Measurements from ENCODE around the gene PAFAH1B1. TPM values are rescaled to one million over a fixed set of nuclear protein-coding genes. Genes with fewer than 3 reads are reported as not detected.

PAFAH1B1 gene
- total and polyA plus RNA-seq, 2 donors (not counting 1 experiment from before 2014, with no cell fraction given), result 41.4 to 170 TPM

- no peaks in the 10 kb centered on the region for H3K27me3 ChIP-seq (replicated peaks in 1 of 4; ENCODE audit: control extremely low read depth in 1 of 4, control insufficient read depth in 3 of 4, insufficient read depth in 4 of 4, low read length in 3 of 4)
- no peaks in the 10 kb centered on the region for H3K9me3 ChIP-seq (ENCODE audit: control extremely low read depth in 1 of 3, control insufficient read depth in 2 of 3, insufficient read depth in 1 of 3, low read length in 2 of 3)
- POLR2A ChIA-PET, result no interaction called here
- no peak overlapping the region for H3K4me3 ChIP-seq (ENCODE audit: control extremely low read depth in 1 of 5, extremely low read depth in 1 of 5, insufficient read depth in 1 of 5, low read depth in 2 of 5, low read length in 4 of 5)
- peaks cover 39% of the 10 kb centered on the region for H3K79me2 ChIP-seq (ENCODE audit: control insufficient read depth, insufficient read depth, low read length)
- H4K20me1 ChIP-seq (ENCODE audit: control insufficient read depth, insufficient read depth, low read length, poor library complexity, severe bottlenecking), result peaks cover 50% of the 10 kb centered on the region
- H3K4me1 ChIP-seq (ENCODE audit: control insufficient read depth in 2 of 2, insufficient read depth in 2 of 2, low read length in 2 of 2), result peaks cover 3 to 15% of the 10 kb centered on the region in 2 donors
- DNase-seq (no peak), ATAC-seq (ENCODE audit: low read depth) (no peak)
- no peak overlapping the region for H3K27ac ChIP-seq (ENCODE audit: low read length in 2 of 2)
- Mint-ChIP-seq H3K27ac (no peak overlapping the region), H3K4me1 (peaks cover 18% of the 10 kb centered on the region), H3K27me3 (no peaks in the 10 kb centered on the region), H3K9me3 (ENCODE audit: insufficient read depth) (no peaks in the 10 kb centered on the region), H3K4me3 (no peak overlapping the region)
- peaks cover 0 to 30% of the 10 kb centered on the region in 2 experiments for H3K36me3 ChIP-seq (replicated peaks in 1 of 2; ENCODE audit: control extremely low read depth in 1 of 2, control insufficient read depth in 1 of 2, extremely low read depth in 1 of 2, insufficient read depth in 2 of 2, low read length in 1 of 2)
- H3K9ac ChIP-seq (ENCODE audit: low read length), result no peak overlapping the region
- H3K4me2 ChIP-seq (replicated peaks; ENCODE audit: low read depth, low read length, poor library complexity, severe bottlenecking), result no peak overlapping the region
- no peak for TF ChIP-seq EZH2 (IDR thresholded peaks at IDR 0.05; ENCODE audit: borderline replicate concordance, insufficient read depth, low read depth, low read length, poor library complexity, severe bottlenecking)
- TF ChIP-seq, protein P1, sequence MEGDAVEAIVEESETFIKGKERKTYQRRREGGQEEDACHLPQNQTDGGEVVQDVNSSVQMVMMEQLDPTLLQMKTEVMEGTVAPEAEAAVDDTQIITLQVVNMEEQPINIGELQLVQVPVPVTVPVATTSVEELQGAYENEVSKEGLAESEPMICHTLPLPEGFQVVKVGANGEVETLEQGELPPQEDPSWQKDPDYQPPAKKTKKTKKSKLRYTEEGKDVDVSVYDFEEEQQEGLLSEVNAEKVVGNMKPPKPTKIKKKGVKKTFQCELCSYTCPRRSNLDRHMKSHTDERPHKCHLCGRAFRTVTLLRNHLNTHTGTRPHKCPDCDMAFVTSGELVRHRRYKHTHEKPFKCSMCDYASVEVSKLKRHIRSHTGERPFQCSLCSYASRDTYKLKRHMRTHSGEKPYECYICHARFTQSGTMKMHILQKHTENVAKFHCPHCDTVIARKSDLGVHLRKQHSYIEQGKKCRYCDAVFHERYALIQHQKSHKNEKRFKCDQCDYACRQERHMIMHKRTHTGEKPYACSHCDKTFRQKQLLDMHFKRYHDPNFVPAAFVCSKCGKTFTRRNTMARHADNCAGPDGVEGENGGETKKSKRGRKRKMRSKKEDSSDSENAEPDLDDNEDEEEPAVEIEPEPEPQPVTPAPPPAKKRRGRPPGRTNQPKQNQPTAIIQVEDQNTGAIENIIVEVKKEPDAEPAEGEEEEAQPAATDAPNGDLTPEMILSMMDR (IDR thresholded peaks at IDR 0.05), result no peak
- CTCF ChIA-PET, result no interaction called here
- intact Hi-C loops (cut with micrococcal nuclease), result no loop called here
- 96% methylated on average over 16 of the region's 16 CpGs for WGBS (ENCODE audit: insufficient coverage)
- no peak overlapping the region for H2AFZ ChIP-seq (ENCODE audit: insufficient read depth, low read depth, low read length, poor library complexity, severe bottlenecking)
These were observed 110.2 kb downstream of the PAFAH1B1 start for GRCh38 chr17:2703606-2704005.

DNA sequence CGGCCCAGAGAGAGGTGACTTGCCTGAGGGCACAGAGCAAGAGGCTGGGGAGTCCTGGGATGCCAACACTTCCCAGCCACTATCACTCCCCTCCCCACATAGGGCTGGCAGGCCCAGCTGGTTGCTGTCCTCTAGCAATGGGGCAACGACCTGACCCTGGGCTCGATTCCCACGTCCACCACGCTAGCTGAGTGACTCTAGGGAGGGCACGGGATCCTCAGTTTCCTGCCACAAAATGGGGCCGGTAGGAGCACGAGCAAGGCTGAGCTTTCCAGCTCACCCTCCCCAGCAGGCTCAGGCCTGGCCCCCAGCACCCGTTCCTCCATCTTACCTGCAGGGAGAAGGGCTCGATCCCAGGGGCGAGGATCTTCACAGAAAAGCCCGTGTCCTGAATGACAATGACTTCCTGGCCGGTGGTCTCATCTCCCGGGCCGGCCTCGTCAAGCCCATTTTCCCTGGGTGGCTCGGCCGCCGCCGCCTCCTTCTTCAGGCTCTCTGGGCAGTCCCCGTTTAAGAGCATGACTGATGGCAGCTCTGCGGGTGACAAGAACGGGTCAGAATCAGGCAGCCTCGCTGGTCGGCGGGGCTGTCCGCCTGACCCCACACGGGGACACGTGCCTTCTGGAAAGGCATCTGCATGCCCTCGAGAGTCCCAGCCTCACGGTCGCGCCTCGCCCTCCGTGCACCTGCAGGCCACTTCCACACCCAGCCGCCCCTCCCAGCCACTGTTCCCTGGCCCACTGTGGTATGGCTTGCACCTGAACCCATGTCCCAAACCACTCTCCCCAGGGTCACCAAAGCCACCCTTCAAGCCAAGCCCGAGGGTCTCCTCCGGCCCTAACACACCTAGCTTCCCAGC is 110.8 kb downstream of the PAFAH1B1 start:
- H3K27ac Mint-ChIP-seq, result no peak overlapping the region
- Histone ChIP-seq H3K9me3 (ENCODE audit: control extremely low read depth in 1 of 3, control insufficient read depth in 2 of 3, insufficient read depth in 1 of 3, low read length in 2 of 3) (no peaks in the 10 kb centered on the region), H3K36me3 (replicated peaks in 1 of 2; ENCODE audit: control extremely low read depth in 1 of 2, control insufficient read depth in 1 of 2, extremely low read depth in 1 of 2, insufficient read depth in 2 of 2, low read length in 1 of 2) (peaks cover 0 to 30% of the 10 kb centered on the region in 2 experiments), H2AFZ (ENCODE audit: insufficient read depth, low read depth, low read length, poor library complexity, severe bottlenecking) (no peak overlapping the region), H3K4me2 (replicated peaks; ENCODE audit: low read depth, low read length, poor library complexity, severe bottlenecking) (no peak overlapping the region), H3K79me2 (ENCODE audit: control insufficient read depth, insufficient read depth, low read length) (peaks cover 46% of the 10 kb centered on the region), H3K4me3 (ENCODE audit: control extremely low read depth in 1 of 5, extremely low read depth in 1 of 5, insufficient read depth in 1 of 5, low read depth in 2 of 5, low read length in 4 of 5) (no peak overlapping the region), H3K27ac (ENCODE audit: low read length in 2 of 2) (no peak overlapping the region), H3K27me3 (replicated peaks in 1 of 4; ENCODE audit: control extremely low read depth in 1 of 4, control insufficient read depth in 3 of 4, insufficient read depth in 4 of 4, low read length in 3 of 4) (no peaks in the 10 kb centered on the region), H3K4me1 (ENCODE audit: control insufficient read depth in 2 of 2, insufficient read depth in 2 of 2, low read length in 2 of 2) (peaks cover 8 to 21% of the 10 kb centered on the region in 2 donors), H3K9ac (ENCODE audit: low read length) (no peak overlapping the region), H4K20me1 (ENCODE audit: control insufficient read depth, insufficient read depth, low read length, poor library complexity, severe bottlenecking) (peaks cover 56% of the 10 kb centered on the region)
- DNase-seq, result no peak
- no peak for ATAC-seq (ENCODE audit: low read depth)
- ChIA-PET CTCF (no interaction called here), POLR2A (no interaction called here)
- peaks cover 24% of the 10 kb centered on the region for H3K4me1 Mint-ChIP-seq
- H3K9me3 Mint-ChIP-seq (ENCODE audit: insufficient read depth), result no peaks in the 10 kb centered on the region
- no peak overlapping the region for H3K4me3 Mint-ChIP-seq
- H3K27me3 Mint-ChIP-seq, result no peaks in the 10 kb centered on the region
- WGBS (ENCODE audit: insufficient coverage), result 95% methylated on average over 37 of the region's 38 CpGs
- TF ChIP-seq, protein P1 (IDR thresholded peaks at IDR 0.05), result no peak
- no peak for TF ChIP-seq EZH2 (IDR thresholded peaks at IDR 0.05; ENCODE audit: borderline replicate concordance, insufficient read depth, low read depth, low read length, poor library complexity, severe bottlenecking)
- intact Hi-C loops (cut with micrococcal nuclease), result no loop called here

All from B cell (primary cell).